Neuronal stem cell (in vitro differentiated cells): ENCODE data around the gene DCAF15.

ENCODE experiments used
- DNase-seq: peaks from one replicate; pipeline ENCODE4 v3.0.0-alpha.2; 2013; ENCODE audit warnings: low spot score
- H2AFZ ChIP-seq: one replicate; pipeline ENCODE4 v1.6.1; 2013; ENCODE audit warnings: mild to moderate bottlenecking, low read length, inconsistent platforms
- H2AK5ac ChIP-seq: 2 replicates; pipeline ENCODE4 v1.6.1; 2013; ENCODE audit warnings: low read depth, mild to moderate bottlenecking, inconsistent platforms, low read length, moderate library complexity, mixed read lengths
- H2BK120ac ChIP-seq: 2 replicates; pipeline ENCODE4 v1.6.1; 2013; ENCODE audit warnings: low read depth, mild to moderate bottlenecking, inconsistent platforms, low read length, moderate library complexity, mixed read lengths
- H2BK12ac ChIP-seq: one replicate; pipeline ENCODE4 v1.6.1; 2013; ENCODE audit warnings: low read length, inconsistent platforms
- H2BK15ac ChIP-seq: 2 replicates; pipeline ENCODE4 v1.6.1; 2013; ENCODE audit warnings: mild to moderate bottlenecking, low read length, inconsistent platforms, mixed read lengths
- H2BK5ac ChIP-seq: one replicate; pipeline ENCODE4 v1.6.1; 2013; ENCODE audit warnings: inconsistent platforms, mild to moderate bottlenecking, low read length, moderate library complexity
- H3K14ac ChIP-seq: one replicate; pipeline ENCODE4 v1.6.1; 2013; ENCODE audit warnings: low read length, inconsistent platforms
- H3K18ac ChIP-seq: 2 replicates; pipeline ENCODE4 v1.6.1; 2013; ENCODE audit warnings: low read length, inconsistent platforms
- H3K23ac ChIP-seq: 2 replicates; pipeline ENCODE4 v1.6.1; 2013; ENCODE audit warnings: low read depth, mild to moderate bottlenecking, mixed read lengths, low read length, inconsistent platforms; ENCODE audit not compliant: poor library complexity
- H3K27ac ChIP-seq: replicated peaks from 3 replicates; pipeline ENCODE4 v1.5.1; 2013; ENCODE audit warnings: low read length, inconsistent platforms
- H3K27me3 ChIP-seq, 3 experiments: 2 replicates each; pipeline ENCODE4 v1.6.1; 2013; ENCODE audit warnings: low read length in 3 of 3, mild to moderate bottlenecking in 2 of 3, inconsistent platforms in 1 of 3, low read depth in 1 of 3, mixed read lengths in 1 of 3, moderate library complexity in 1 of 3; ENCODE audit not compliant: control insufficient read depth in 3 of 3, insufficient read depth in 3 of 3
- H3K36me3 ChIP-seq, 2 donors: replicated peaks in 1 of 2; 2 replicates each; pipeline ENCODE4 v1.6.1; 2013; ENCODE audit warnings: low read length in 2 of 2; ENCODE audit not compliant: control insufficient read depth in 2 of 2, insufficient read depth in 2 of 2
- H3K4ac ChIP-seq: 2 replicates; pipeline ENCODE4 v1.6.1; 2013; ENCODE audit warnings: inconsistent platforms, mild to moderate bottlenecking, low read length, moderate library complexity
- H3K4me1 ChIP-seq, 2 donors: 1 replicate in 1 of 2; 2 replicates in 1 of 2; pipeline ENCODE4 v1.6.1; 2013; ENCODE audit warnings: low read length in 2 of 2, low read depth in 1 of 2; ENCODE audit not compliant: control insufficient read depth in 2 of 2, insufficient read depth in 1 of 2
- H3K4me2 ChIP-seq: one replicate; pipeline ENCODE4 v1.6.1; 2013; ENCODE audit warnings: mild to moderate bottlenecking, low read length, inconsistent platforms; ENCODE audit not compliant: insufficient read depth, poor library complexity, severe bottlenecking
- H3K4me3 ChIP-seq, 2 donors: 2 replicates each; pipeline ENCODE4 v1.5.1; 2013; ENCODE audit warnings: low read length in 2 of 2, mild to moderate bottlenecking in 2 of 2, inconsistent platforms in 1 of 2, moderate library complexity in 1 of 2
- H3K79me1 ChIP-seq: one replicate; pipeline ENCODE4 v1.6.1; 2013; ENCODE audit warnings: low read depth, mild to moderate bottlenecking, inconsistent platforms, low read length, moderate library complexity
- H3K9ac ChIP-seq: one replicate; pipeline ENCODE4 v1.6.1; 2013; ENCODE audit warnings: mild to moderate bottlenecking, low read depth, low read length, inconsistent platforms; ENCODE audit not compliant: poor library complexity
- H3K9me3 ChIP-seq, 2 donors: replicated peaks in 1 of 2; 2 replicates each; pipeline versions ENCODE3 to v1.6.1; 2013; ENCODE audit warnings: low read length in 2 of 2, mild to moderate bottlenecking in 2 of 2, inconsistent platforms in 1 of 2, low read depth in 1 of 2, mixed read lengths in 1 of 2, moderate library complexity in 1 of 2; ENCODE audit not compliant: control insufficient read depth in 2 of 2, insufficient read depth in 1 of 2
- H4K8ac ChIP-seq: one replicate; pipeline ENCODE4 v1.6.1; 2013; ENCODE audit warnings: low read depth, mild to moderate bottlenecking, inconsistent platforms, low read length, moderate library complexity
- H4K91ac ChIP-seq: one replicate; pipeline ENCODE4 v1.6.1; 2013; ENCODE audit warnings: low read length, low read depth, mild to moderate bottlenecking, inconsistent platforms; ENCODE audit not compliant: poor library complexity
- WGBS, 2 donors: extraction: QIAGEN DNeasy Blood & Tissue Kit; methylation state at CpG; one replicate each; pipeline ENCODE4 v1.1.7; 2013; ENCODE audit warnings: missing lambda C conversion rate in 2 of 2, mixed read lengths in 1 of 2; ENCODE audit not compliant: insufficient read length in 2 of 2, insufficient replicate concordance in 1 of 2; ENCODE audit errors: extremely low coverage in 2 of 2; 5-methylcytosine and 5-hydroxymethylcytosine counted together

DCAF15 gene

DNA sequence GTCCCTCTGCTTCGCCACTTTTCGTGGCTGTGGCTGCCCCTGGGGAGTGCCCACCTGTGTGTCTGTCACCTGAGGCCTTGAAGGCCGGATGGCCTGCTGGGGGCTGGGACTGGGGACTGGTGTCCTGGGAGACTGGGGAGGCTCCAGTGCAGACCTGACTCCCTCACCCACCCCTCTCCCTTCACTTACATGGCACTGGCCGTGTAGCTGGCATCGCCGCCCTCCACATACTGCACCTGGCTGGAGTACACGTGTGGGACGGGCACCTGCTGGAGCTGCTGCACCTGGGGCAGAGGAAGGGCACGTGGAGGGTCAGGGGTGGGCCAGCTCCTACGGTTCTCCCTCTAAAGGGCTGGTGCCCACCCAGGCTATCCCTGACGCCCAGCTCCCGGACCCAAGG, 25.5 kb downstream of the DCAF15 start:
- H3K18ac ChIP-seq, result peak overlapping the region; percentile 94
- no peak overlapping the region for H3K4me2 ChIP-seq
- H3K23ac ChIP-seq, result peak overlapping the region; percentile 60
- H2AK5ac ChIP-seq, result peak overlapping the region; percentile 79
- no peak overlapping the region for H3K9ac ChIP-seq
- peaks cover 10% of the 10 kb centered on the region for H3K79me1 ChIP-seq
- peaks cover 0 to 1% of the 10 kb centered on the region in 2 donors for H3K9me3 ChIP-seq
- no CpG with 5 or more reads among the region's 12 CpGs for WGBS, 2 donors
- peak overlapping the region; percentile 94 for H2BK12ac ChIP-seq
- H2BK5ac ChIP-seq, result peak overlapping the region; percentile 91
- peaks cover 23% of the 10 kb centered on the region in 2 donors for H3K36me3 ChIP-seq
- H2BK15ac ChIP-seq, result peak overlapping the region; percentile 93
- H3K27ac ChIP-seq, result no peak overlapping the region
- H3K14ac ChIP-seq, result peak overlapping the region; percentile 31
- no peak overlapping the region for H4K91ac ChIP-seq
- no peak overlapping the region for H2BK120ac ChIP-seq
- no peak overlapping the region for H3K4me3 ChIP-seq
- H3K4me1 ChIP-seq, result peaks cover 0 to 10% of the 10 kb centered on the region in 2 donors
- H2AFZ ChIP-seq, result no peak overlapping the region
- no peak overlapping the region for H3K4ac ChIP-seq
- DNase-seq, result no peak
- H3K27me3 ChIP-seq, result no peaks in the 10 kb centered on the region
- H4K8ac ChIP-seq, result peak overlapping the region; percentile 82

GRCh38 chr19:13978351-13979243, 26.3 kb downstream of the DCAF15 start:
- Histone ChIP-seq H2AK5ac (peak overlapping the region; percentile 95), H2BK12ac (peak overlapping the region; percentile 73), H4K8ac (no peak overlapping the region), H3K4me1 (peaks cover 0 to 10% of the 10 kb centered on the region in 2 donors), H3K36me3 (peaks cover 20 to 25% of the 10 kb centered on the region in 2 donors), H3K23ac (peak overlapping the region; percentile 12), H3K14ac (peak overlapping the region; percentile 71), H2BK15ac (peak overlapping the region; percentile 93), H3K27me3 (no peaks in the 10 kb centered on the region), H3K9me3 (peaks cover 0 to 1% of the 10 kb centered on the region in 2 donors), H3K27ac (no peak overlapping the region), H3K4me2 (peak overlapping the region; percentile 77), H3K18ac (peak overlapping the region; percentile 97), H3K4me3 (peak overlapping the region in 1 of 2 donors; percentile 75), H3K4ac (peak overlapping the region; percentile 97), H3K79me1 (peaks cover 10% of the 10 kb centered on the region), H2BK5ac (peak overlapping the region; percentile 91), H3K9ac (peak overlapping the region; percentile 70), H2AFZ (no peak overlapping the region), H4K91ac (peak overlapping the region; percentile 25), H2BK120ac (no peak overlapping the region)
- WGBS, 2 donors, result no CpG with 5 or more reads among the region's 74 CpGs
- peak; percentile 85 for DNase-seq

DNA sequence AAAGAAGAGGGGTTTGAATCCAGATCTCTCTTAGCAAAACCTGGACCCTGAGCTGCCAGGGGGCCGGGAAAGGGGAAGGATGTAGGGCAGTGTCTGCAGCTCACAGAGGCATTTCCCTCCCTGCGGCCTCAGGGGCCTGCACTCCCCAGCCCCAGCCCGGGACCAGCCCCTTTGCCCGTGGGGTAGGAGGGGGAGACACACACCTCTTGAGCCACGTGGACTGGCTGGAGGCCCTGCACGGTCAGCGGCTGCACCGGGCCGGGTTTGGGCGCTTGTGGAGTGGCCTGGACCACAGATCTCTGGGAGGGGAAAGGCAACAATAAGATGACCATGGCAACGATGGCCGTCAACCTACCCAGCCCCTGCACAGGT, 26.9 kb downstream of the DCAF15 start:
- Histone ChIP-seq H2BK120ac (no peak overlapping the region), H3K4ac (peak overlapping the region; percentile 97), H3K23ac (no peak overlapping the region), H2BK5ac (peak overlapping the region; percentile 82), H3K4me3 (peak overlapping the region in 1 of 2 donors; percentile 75), H3K14ac (peak overlapping the region; percentile 3), H2BK15ac (peak overlapping the region; percentile 25), H2BK12ac (peak overlapping the region; percentile 73), H3K27me3 (no peaks in the 10 kb centered on the region), H4K91ac (peak overlapping the region; percentile 25), H2AFZ (no peak overlapping the region), H3K36me3 (peaks cover 20 to 25% of the 10 kb centered on the region in 2 donors), H2AK5ac (peak overlapping the region; percentile 95), H4K8ac (no peak overlapping the region), H3K4me1 (peaks cover 1 to 12% of the 10 kb centered on the region in 2 donors), H3K4me2 (peak overlapping the region; percentile 77), H3K79me1 (peaks cover 10% of the 10 kb centered on the region), H3K27ac (no peak overlapping the region), H3K9me3 (peaks cover 0 to 1% of the 10 kb centered on the region in 2 donors), H3K18ac (peak overlapping the region; percentile 97), H3K9ac (peak overlapping the region; percentile 67)
- no peak for DNase-seq
- no CpG with 5 or more reads among the region's 12 CpGs for whole genome bisulfite sequencing, 2 donors

GRCh38 chr19:13979686-13980085, 27.4 kb downstream of the DCAF15 start:
- no peak overlapping the region for H3K9ac ChIP-seq
- peaks cover 20 to 23% of the 10 kb centered on the region in 2 donors for H3K36me3 ChIP-seq
- no peak overlapping the region for H2AFZ ChIP-seq
- no peak for DNase-seq
- H3K79me1 ChIP-seq, result peaks cover 10% of the 10 kb centered on the region
- H3K9me3 ChIP-seq, result no peaks in the 10 kb centered on the region
- H2BK15ac ChIP-seq, result no peak overlapping the region
- peak overlapping the region; percentile 8 for H2AK5ac ChIP-seq
- no peak overlapping the region for H2BK5ac ChIP-seq
- H3K18ac ChIP-seq, result no peak overlapping the region
- no peak overlapping the region for H3K27ac ChIP-seq
- H4K91ac ChIP-seq, result no peak overlapping the region
- no peak overlapping the region for H3K4me3 ChIP-seq
- H3K4me2 ChIP-seq, result no peak overlapping the region
- H4K8ac ChIP-seq, result no peak overlapping the region
- H3K14ac ChIP-seq, result no peak overlapping the region
- H3K27me3 ChIP-seq, result no peaks in the 10 kb centered on the region
- H3K23ac ChIP-seq, result no peak overlapping the region
- WGBS, 2 donors, result no CpG with 5 or more reads among the region's 12 CpGs
- H3K4ac ChIP-seq, result no peak overlapping the region
- peaks cover 5 to 13% of the 10 kb centered on the region in 2 donors for H3K4me1 ChIP-seq
- no peak overlapping the region for H2BK12ac ChIP-seq
- no peak overlapping the region for H2BK120ac ChIP-seq
